ENCODE measurements around the gene KLF16. TPM values are rescaled to one million over a fixed set of nuclear protein-coding genes. Genes with fewer than 3 reads are reported as not detected.
"Not testable (repeated sequence)": the region's sequence is repeated elsewhere in the genome, so short reads cannot be mapped to it uniquely, and the experiment has no call there.

The KLF16 gene
- total and polyA plus RNA-seq, 3 experiments from 2014 or later: 0.92 to 43.1 (median 42.8) TPM

DNA sequence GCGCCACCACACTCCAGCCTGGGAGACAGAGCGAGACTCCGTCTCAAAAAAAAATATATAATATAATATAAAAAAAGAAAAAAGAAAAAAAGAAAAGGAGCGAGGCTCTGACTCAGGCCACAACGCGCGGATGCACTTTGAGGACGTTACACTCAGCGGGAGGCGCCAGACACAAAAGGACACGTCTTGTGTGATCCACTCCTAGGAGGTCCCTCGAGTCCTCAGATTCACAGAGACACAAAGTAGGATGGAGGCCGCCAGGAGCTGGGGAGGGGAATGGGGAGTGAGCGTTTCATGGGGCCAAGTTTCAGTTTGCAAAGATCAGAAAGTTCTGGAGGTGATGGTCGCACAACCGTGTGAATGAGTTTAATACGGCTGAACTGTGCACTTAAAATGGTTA is 30.4 kb upstream of the KLF16 start:
- Histone ChIP-seq H3K27ac (ENCODE audit: low read depth, low read length) (no peak overlapping the region), H3K27me3 (ENCODE audit: insufficient read depth, low read length, poor library complexity, severe bottlenecking) (no peaks in the 10 kb centered on the region), H3K36me3 (ENCODE audit: insufficient read depth, low read length) (no peaks in the 10 kb centered on the region), H3K4me1 (ENCODE audit: insufficient read depth, low read length) (peaks cover 37% of the 10 kb centered on the region), H3K4me3 (ENCODE audit: low read length) (no peak overlapping the region), H3K9me3 (ENCODE audit: low read length) (no peaks in the 10 kb centered on the region)
- H3K27ac Mint-ChIP-seq: peak overlapping the region in 4 of 8 donors; percentile 54 to 93 (median 72)
- no peak for DNase-seq
- no peaks in the 10 kb centered on the region for H3K27me3 Mint-ChIP-seq
- H3K36me3 Mint-ChIP-seq: no peaks in the 10 kb centered on the region
- CTCF ChIA-PET: interaction anchor here (1.2 to 1.3 kb wide), 2 partner anchors 8 kb away, joined by 3 read pairs; no protein-coding TSS in a partner anchor
- POLR2A ChIA-PET: no interaction called here
- H3K4me1 Mint-ChIP-seq: peaks cover 30 to 46% (median 41%) of the 10 kb centered on the region in 3 donors
- H3K4me3 Mint-ChIP-seq: peak overlapping the region in 2 of 7 donors; percentile 26 to 28
- no peaks in the 10 kb centered on the region for H3K9me3 Mint-ChIP-seq

DNA sequence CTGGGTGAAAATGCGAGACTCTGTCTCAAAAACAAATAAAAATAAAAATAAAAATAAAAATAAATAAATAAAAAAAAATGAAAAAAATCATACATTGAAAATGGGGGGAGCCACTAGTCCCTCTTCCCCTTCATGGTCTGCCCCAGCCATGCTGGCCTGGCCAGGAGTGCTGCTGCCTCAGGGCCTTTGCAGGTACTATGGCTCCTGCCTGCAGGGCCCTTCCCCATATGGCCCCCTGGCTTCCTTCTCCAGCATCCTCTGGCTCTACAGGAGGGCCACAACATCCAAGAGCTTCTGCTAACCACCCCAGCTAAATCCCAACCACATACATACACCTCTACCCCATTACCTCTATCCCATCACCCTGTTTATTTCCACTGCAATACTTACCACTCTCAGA is 26.5 kb upstream of the KLF16 start:
- ChIA-PET CTCF (no interaction called here), POLR2A (no interaction called here)
- Mint-ChIP-seq H3K4me1 (peaks cover 7 to 20% (median 12%) of the 10 kb centered on the region in 3 donors), H3K36me3 (no peaks in the 10 kb centered on the region), H3K27me3 (no peaks in the 10 kb centered on the region), H3K4me3 (no peak overlapping the region), H3K9me3 (no peaks in the 10 kb centered on the region), H3K27ac (peak overlapping the region in 2 of 8 donors; percentile 20 to 60)
- no peak for DNase-seq
- peaks cover 12% of the 10 kb centered on the region for H3K4me1 ChIP-seq (ENCODE audit: insufficient read depth, low read length)
- no peaks in the 10 kb centered on the region for H3K36me3 ChIP-seq (ENCODE audit: insufficient read depth, low read length)
- no peaks in the 10 kb centered on the region for H3K27me3 ChIP-seq (ENCODE audit: insufficient read depth, low read length, poor library complexity, severe bottlenecking)
- H3K4me3 ChIP-seq (ENCODE audit: low read length): no peak overlapping the region
- H3K9me3 ChIP-seq (ENCODE audit: low read length): no peaks in the 10 kb centered on the region
- no peak overlapping the region for H3K27ac ChIP-seq (ENCODE audit: low read depth, low read length)

DNA sequence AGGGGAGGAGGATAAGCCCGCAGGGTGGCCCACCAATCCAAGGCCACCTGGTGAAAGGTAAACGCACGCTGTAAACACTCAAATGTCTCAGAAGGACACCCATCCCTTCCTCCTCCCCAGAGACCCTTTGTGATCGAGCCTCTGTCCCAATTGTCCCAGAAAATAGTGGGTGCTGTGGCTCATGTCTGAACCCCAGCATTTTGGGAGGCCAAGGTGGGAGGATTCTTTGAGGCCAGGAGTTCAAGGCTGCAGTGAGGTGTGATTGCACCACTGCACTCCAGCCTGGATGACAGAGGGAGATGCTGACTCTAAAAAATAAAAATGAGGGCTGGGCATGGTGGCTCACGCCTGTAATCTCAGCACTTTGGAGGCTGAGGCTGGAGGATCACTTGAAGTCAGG is 25.0 kb upstream of the KLF16 start:
- Mint-ChIP-seq H3K36me3 (peaks cover 0 to 14% (median 3%) of the 10 kb centered on the region in 3 donors), H3K27me3 (peaks cover 0 to 4% of the 10 kb centered on the region in 2 donors), H3K9me3 (peaks cover 0 to 5% (median 0%) of the 10 kb centered on the region in 5 donors), H3K4me3 (peak overlapping the region in 1 of 7 donors; percentile 27), H3K27ac (peak overlapping the region in 2 of 8 donors; percentile 41 to 69), H3K4me1 (peaks cover 14 to 22% (median 15%) of the 10 kb centered on the region in 3 donors)
- Histone ChIP-seq H3K27ac (ENCODE audit: low read depth, low read length) (no peak overlapping the region), H3K27me3 (ENCODE audit: insufficient read depth, low read length, poor library complexity, severe bottlenecking) (no peaks in the 10 kb centered on the region), H3K4me1 (ENCODE audit: insufficient read depth, low read length) (peaks cover 13% of the 10 kb centered on the region), H3K4me3 (ENCODE audit: low read length) (no peak overlapping the region), H3K9me3 (ENCODE audit: low read length) (no peaks in the 10 kb centered on the region), H3K36me3 (ENCODE audit: insufficient read depth, low read length) (no peaks in the 10 kb centered on the region)
- POLR2A ChIA-PET: interaction anchor here (1.2 kb wide), 1 partner anchor 18 kb away, joined by 3 read pairs; no protein-coding TSS in a partner anchor
- no peak for DNase-seq
- CTCF ChIA-PET: no interaction called here

DNA sequence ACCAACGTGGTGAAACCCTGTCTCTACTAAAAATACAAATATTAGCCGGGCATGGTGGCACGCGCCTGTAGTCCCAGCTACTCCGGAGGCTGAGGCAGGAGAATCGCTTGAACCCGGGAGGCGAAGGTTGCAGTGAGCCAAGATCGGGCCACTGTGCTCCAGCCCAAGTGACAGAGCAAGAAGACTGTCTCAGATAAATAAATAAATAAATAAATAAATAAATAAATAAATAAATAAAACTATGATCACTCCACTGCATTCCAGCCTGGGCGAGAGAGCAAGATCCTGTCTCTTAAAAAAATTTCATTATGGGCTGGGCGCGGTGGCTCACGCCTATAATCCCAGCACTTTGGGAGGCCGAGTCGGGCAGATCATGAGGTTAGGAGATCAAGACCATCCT is 23.0 kb upstream of the KLF16 start:
- H3K4me3 ChIP-seq (ENCODE audit: low read length); H3K27me3 ChIP-seq (ENCODE audit: insufficient read depth, low read length, poor library complexity, severe bottlenecking); H3K27me3 Mint-ChIP-seq; DNase-seq; H3K9me3 ChIP-seq (ENCODE audit: low read length); H3K27ac ChIP-seq (ENCODE audit: low read depth, low read length); H3K9me3 Mint-ChIP-seq; H3K36me3 ChIP-seq (ENCODE audit: insufficient read depth, low read length): not testable (repeated sequence)
- peaks cover 26 to 36% (median 29%) of the 10 kb centered on the region in 3 donors for H3K4me1 Mint-ChIP-seq
- H3K36me3 Mint-ChIP-seq: peaks cover 3 to 27% (median 6%) of the 10 kb centered on the region in 3 donors
- CTCF ChIA-PET: interaction anchor here (1.0 kb wide), 3 partner anchors 8 to 266 kb away, joined by 3 to 4 read pairs (median 3); no protein-coding TSS in a partner anchor
- POLR2A ChIA-PET: interaction anchor here (2.1 kb wide), 1 partner anchor 11 kb away, joined by 14 read pairs; no protein-coding TSS in a partner anchor
- H3K4me3 Mint-ChIP-seq: peak overlapping the region in 2 of 7 donors; percentile 89 to 96
- H3K27ac Mint-ChIP-seq: peak overlapping the region in 3 of 8 donors; percentile 85 to 98 (median 93)
- H3K4me1 ChIP-seq (ENCODE audit: insufficient read depth, low read length): peaks cover 25% of the 10 kb centered on the region

DNA sequence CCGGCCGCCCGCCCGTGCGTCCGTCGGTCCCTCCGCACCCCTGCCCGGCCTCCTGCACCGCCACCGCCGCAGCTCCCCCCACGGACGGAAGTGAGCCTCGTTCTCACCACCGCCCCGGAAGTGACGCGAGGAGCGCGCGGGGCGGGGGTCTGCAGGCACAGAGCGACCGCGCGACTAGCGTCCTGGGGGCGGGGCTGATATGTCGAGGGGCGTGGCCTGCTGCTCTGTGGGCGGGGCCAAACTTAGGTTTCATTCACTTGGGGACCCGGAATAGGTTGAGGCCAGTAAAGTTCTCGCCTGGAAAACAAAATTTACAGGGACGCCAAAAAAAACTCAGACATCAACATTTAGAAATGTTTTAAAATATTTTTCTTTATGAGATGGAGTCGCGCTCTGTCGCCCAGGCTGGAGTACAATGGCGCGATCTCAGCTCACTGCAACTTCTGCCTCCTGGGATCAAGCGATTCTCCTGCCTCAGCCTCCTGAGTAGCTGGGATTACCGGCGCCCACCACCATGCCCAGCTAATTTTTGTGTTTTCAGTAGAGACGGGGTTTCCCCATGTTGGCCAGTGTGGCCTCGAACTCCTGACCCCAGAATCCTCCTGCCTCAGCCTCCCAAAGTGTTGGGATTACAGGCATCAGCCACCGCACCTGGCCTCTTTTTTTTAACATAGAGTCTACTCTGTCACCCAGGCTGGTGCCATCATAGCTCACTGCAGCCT is 22.2 kb upstream of the KLF16 start, which contains the start of gene ABHD17A:
ABHD17A (minus strand) TSS at position 99 of the 722 bp plus-strand sequence. CDS start 3,930 bp downstream, outside the sequence.
- H3K4me1 Mint-ChIP-seq: peaks cover 26 to 41% (median 29%) of the 10 kb centered on the region in 3 donors
- not testable (repeated sequence) for H3K36me3 ChIP-seq (ENCODE audit: insufficient read depth, low read length); H3K27me3 ChIP-seq (ENCODE audit: insufficient read depth, low read length, poor library complexity, severe bottlenecking); H3K27me3 Mint-ChIP-seq; H3K9me3 Mint-ChIP-seq; H3K9me3 ChIP-seq (ENCODE audit: low read length)
- ChIA-PET CTCF (interaction anchor here (1.0 to 4.8 kb wide), 7 partner anchors 9 to 267 kb away, joined by 3 to 20 read pairs (median 4); no protein-coding TSS in a partner anchor), POLR2A (interaction anchor here (0.6 to 2.1 kb wide), 6 partner anchors 9 to 210 kb away, joined by 3 to 14 read pairs (median 4); no protein-coding TSS in a partner anchor)
- H3K4me3 Mint-ChIP-seq: peak within 1 kb of the TSS; percentile 94 to 100 (median 99)
- Histone ChIP-seq H3K4me1 (ENCODE audit: insufficient read depth, low read length) (peaks cover 29% of the 10 kb centered on the region), H3K4me3 (ENCODE audit: low read length) (peak within 1 kb of the TSS; percentile 70), H3K27ac (ENCODE audit: low read depth, low read length) (peak within 1 kb of the TSS; percentile 96)
- peak; percentile 90 to 96 (median 91) for DNase-seq
- peaks cover 3 to 27% (median 6%) of the 10 kb centered on the region in 3 donors for H3K36me3 Mint-ChIP-seq
- H3K27ac Mint-ChIP-seq: peak within 1 kb of the TSS; percentile 96 to 100 (median 100)

DNA sequence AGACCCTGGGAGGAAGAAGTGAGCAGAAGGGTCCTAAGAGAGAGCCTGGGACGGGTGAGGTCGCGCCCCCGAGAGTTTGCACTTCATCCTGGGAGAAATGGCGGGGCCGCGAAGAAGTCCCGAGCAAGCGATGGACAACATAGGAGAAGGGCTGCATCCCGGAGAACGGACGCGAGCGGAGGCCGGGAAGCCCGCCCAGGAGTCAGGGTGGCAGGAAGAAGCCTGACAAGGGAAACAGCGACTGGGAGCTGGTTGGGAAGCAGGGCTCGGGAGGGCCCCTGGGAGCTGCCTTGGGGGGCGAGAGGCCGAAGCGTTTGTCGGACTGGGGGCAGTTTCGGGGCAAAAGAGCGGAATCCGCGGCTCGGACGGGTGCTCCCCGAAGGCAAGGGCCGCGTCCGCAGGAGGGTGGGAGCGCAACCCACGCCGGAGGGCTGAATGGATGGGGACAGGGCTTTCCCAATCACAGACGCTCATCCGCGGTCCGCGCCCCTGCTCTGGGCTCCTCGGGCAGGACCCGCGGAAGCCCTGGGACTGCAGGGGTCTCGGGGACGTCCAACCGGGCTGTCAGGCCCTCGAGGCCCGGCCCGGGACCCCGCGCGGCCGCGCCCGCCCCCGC is 21.4 kb upstream of the KLF16 start:
- Mint-ChIP-seq H3K9me3 (peaks cover 0 to 5% (median 0%) of the 10 kb centered on the region in 5 donors), H3K27me3 (peaks cover 0 to 10% of the 10 kb centered on the region in 2 donors), H3K36me3 (peaks cover 3 to 33% (median 6%) of the 10 kb centered on the region in 3 donors), H3K4me1 (peaks cover 26 to 44% (median 28%) of the 10 kb centered on the region in 3 donors), H3K4me3 (peak overlapping the region; percentile 94 to 100 (median 99)), H3K27ac (peak overlapping the region; percentile 96 to 100 (median 100))
- peak overlapping the region; percentile 70 for H3K4me3 ChIP-seq (ENCODE audit: low read length)
- H3K27me3 ChIP-seq (ENCODE audit: insufficient read depth, low read length, poor library complexity, severe bottlenecking): no peaks in the 10 kb centered on the region
- no peaks in the 10 kb centered on the region for H3K9me3 ChIP-seq (ENCODE audit: low read length)
- H3K36me3 ChIP-seq (ENCODE audit: insufficient read depth, low read length): peaks cover 5% of the 10 kb centered on the region
- no peak for DNase-seq
- peaks cover 34% of the 10 kb centered on the region for H3K4me1 ChIP-seq (ENCODE audit: insufficient read depth, low read length)
- ChIA-PET POLR2A (interaction anchor here (0.6 to 2.1 kb wide), 6 partner anchors 9 to 211 kb away, joined by 3 to 14 read pairs (median 4); no protein-coding TSS in a partner anchor), CTCF (interaction anchor here (1.4 to 4.8 kb wide), 5 partner anchors 13 to 20 kb away, joined by 4 to 20 read pairs (median 5); no protein-coding TSS in a partner anchor)
- H3K27ac ChIP-seq (ENCODE audit: low read depth, low read length): peak overlapping the region; percentile 96

DNA sequence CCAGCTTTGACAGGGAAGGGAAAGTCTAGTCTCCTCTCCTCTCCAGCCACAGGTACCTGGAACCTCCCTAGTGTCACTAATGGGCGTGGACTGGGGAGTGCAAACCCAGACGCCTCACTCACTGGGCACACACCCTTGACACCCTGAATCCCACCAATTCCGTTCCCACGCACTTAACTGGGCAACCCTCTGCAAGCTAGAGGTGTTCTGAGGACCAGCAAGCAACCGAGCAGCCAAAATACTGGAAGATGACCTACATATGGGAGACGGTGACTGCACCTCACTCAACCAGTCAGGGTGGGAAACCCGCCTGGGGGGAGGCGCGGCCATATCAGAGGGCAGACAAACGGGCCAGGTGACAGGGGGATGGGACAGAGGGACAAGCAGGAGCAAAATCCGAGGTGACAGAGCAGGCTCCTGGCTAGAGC is 20.9 kb upstream of the KLF16 start:
- DNase-seq: peak; percentile 35 to 70 (median 60)
- peaks cover 3 to 34% (median 6%) of the 10 kb centered on the region in 3 donors for H3K36me3 Mint-ChIP-seq
- POLR2A ChIA-PET: interaction anchor here (0.6 to 2.1 kb wide), 5 partner anchors 8 to 59 kb away, joined by 3 to 14 read pairs (median 5); no protein-coding TSS in a partner anchor

More for the DNA sequence above, 20.9 kb upstream of the KLF16 start:
- Histone ChIP-seq H3K4me1 (ENCODE audit: insufficient read depth, low read length) (peaks cover 34% of the 10 kb centered on the region), H3K4me3 (ENCODE audit: low read length) (peak overlapping the region; percentile 70), H3K27ac (ENCODE audit: low read depth, low read length) (peak overlapping the region; percentile 96), H3K27me3 (ENCODE audit: insufficient read depth, low read length, poor library complexity, severe bottlenecking) (no peaks in the 10 kb centered on the region), H3K36me3 (ENCODE audit: insufficient read depth, low read length) (peaks cover 5% of the 10 kb centered on the region), H3K9me3 (ENCODE audit: low read length) (no peaks in the 10 kb centered on the region)
- H3K9me3 Mint-ChIP-seq: peaks cover 0 to 5% (median 0%) of the 10 kb centered on the region in 5 donors
- H3K4me1 Mint-ChIP-seq: peaks cover 26 to 45% (median 28%) of the 10 kb centered on the region in 3 donors
- peak overlapping the region; percentile 96 to 100 (median 100) for H3K27ac Mint-ChIP-seq
- H3K27me3 Mint-ChIP-seq: peaks cover 0 to 10% of the 10 kb centered on the region in 2 donors
- CTCF ChIA-PET: interaction anchor here (0.8 to 4.8 kb wide), 6 partner anchors 9 to 20 kb away, joined by 4 to 20 read pairs (median 4); no protein-coding TSS in a partner anchor
- peak overlapping the region; percentile 94 to 100 (median 99) for H3K4me3 Mint-ChIP-seq
